Gastroesophageal sphincter (tissue), 4 donors: ENCODE data around the gene MYO18B. TPM values are rescaled to one million over a fixed set of nuclear protein-coding genes. Genes with fewer than 3 reads are reported as not detected.

Experiments used
- ATAC-seq: fragments of 150-250 bp; one replicate; pipeline ENCODE4 v1.9.1; 2016; ENCODE audit warnings: mild to moderate bottlenecking, moderate library complexity
- H3K27ac ChIP-seq, 4 donors: fragments of 200-600 bp; sonication (generic) in 3 of 4; 1 replicate in 3 of 4; 2 replicates in 1 of 4; pipeline ENCODE4 v1.5.1; 2016 to 2019
- H3K27me3 ChIP-seq: fragments of 200-600 bp; sonication (generic); one replicate; pipeline ENCODE4 v1.5.1; 2019
- H3K36me3 ChIP-seq, 2 donors: fragments of 200-600 bp; sonication (generic); one replicate each; pipeline ENCODE4 v1.5.1; 2019; ENCODE audit warnings: control low read depth in 1 of 2
- H3K4me1 ChIP-seq, 3 donors: fragments of 200-600 bp; sonication (generic); 1 replicate in 2 of 3; 2 replicates in 1 of 3; pipeline ENCODE4 v1.5.1; 2016 to 2019; ENCODE audit warnings: control low read depth in 2 of 3
- H3K4me3 ChIP-seq, 2 donors: fragments of 200-600 bp; sonication (generic); one replicate each; pipeline ENCODE4 v1.5.1; 2019; ENCODE audit warnings: mild to moderate bottlenecking in 1 of 2, moderate library complexity in 1 of 2
- H3K9me3 ChIP-seq, 3 donors: fragments of 200-600 bp; sonication (generic); one replicate each; pipeline ENCODE4 v1.5.1; 2017 to 2019; ENCODE audit warnings: control low read depth in 2 of 3
- CTCF ChIP-seq, 4 experiments: fragments of 200-600 bp in 2 of 4; fragments of 450-650 bp in 2 of 4; sonication (generic) in 1 of 4; IDR thresholded peaks; one replicate each; pipeline ENCODE4 v1.5.1; 2017 to 2019; ENCODE audit warnings: antibody characterized with exemption in 4 of 4, mild to moderate bottlenecking in 2 of 4, moderate library complexity in 2 of 4
- EP300 ChIP-seq: sonication (generic); formaldehyde crosslinking; IDR thresholded peaks from one replicate; pipeline ENCODE4 v1.6.1; 2017; ENCODE audit warnings: antibody characterized with exemption, mild to moderate bottlenecking
- POLR2A ChIP-seq, 2 donors: fragments of 450-650 bp; IDR thresholded peaks; one replicate each; pipeline ENCODE4 v1.6.1; 2017; ENCODE audit warnings: antibody characterized with exemption in 2 of 2, mild to moderate bottlenecking in 2 of 2, moderate library complexity in 1 of 2
- POLR2AphosphoS5 ChIP-seq: sonication (generic); formaldehyde crosslinking; IDR thresholded peaks from one replicate; pipeline ENCODE4 v1.6.1; 2017; ENCODE audit warnings: antibody characterized with exemption
- WGBS, 2 donors: methylation state at CpG; one replicate each; pipeline ENCODE4 v1.1.5; 2018; ENCODE audit warnings: low coverage in 1 of 2; 5-methylcytosine and 5-hydroxymethylcytosine counted together
- total RNA-seq, 4 donors: library from RNA; depleted of rRNA; stranded (reverse); fragments of >200 nt; gene quantifications; one replicate each; pipeline ENCODE4 v1.1.0, GENCODE V29; 2016

MYO18B gene
- total RNA-seq, 4 donors from 2014 or later = 0.19 to 6.9 (median 1.4) TPM; not detected in 1

- no peak for ATAC-seq
- no peak overlapping the region for H3K4me3 ChIP-seq
- TF ChIP-seq POLR2AphosphoS5 = no peak
- no peak for TF ChIP-seq EP300
- TF ChIP-seq POLR2A (IDR thresholded peaks at IDR 0.05) = no peak
- TF ChIP-seq CTCF (IDR thresholded peaks at IDR 0.05) = no peak
- peaks cover 63% of the 10 kb centered on the region for H3K27me3 ChIP-seq
- no peaks in the 10 kb centered on the region for H3K36me3 ChIP-seq
- WGBS, 2 donors = 50 to 57% methylated on average over 3 to 8 of the region's 8 CpGs
- no peak overlapping the region for H3K27ac ChIP-seq
- H3K4me1 ChIP-seq = no peaks in the 10 kb centered on the region
- no peaks in the 10 kb centered on the region for H3K9me3 ChIP-seq
Measured at GRCh38 chr22:25990940-25991339, 249.0 kb downstream of the MYO18B start.

GRCh38 chr22:25992331-25992730, 250.3 kb downstream of the MYO18B start:
- H3K4me3 ChIP-seq = no peak overlapping the region
- WGBS, 2 donors = 74 to 82% methylated on average over 3 to 8 of the region's 12 CpGs
- H3K4me1 ChIP-seq = no peaks in the 10 kb centered on the region
- H3K36me3 ChIP-seq = no peaks in the 10 kb centered on the region
- ATAC-seq = no peak
- no peak overlapping the region for H3K27ac ChIP-seq
- H3K9me3 ChIP-seq = no peaks in the 10 kb centered on the region
- peaks cover 56% of the 10 kb centered on the region for H3K27me3 ChIP-seq
- TF ChIP-seq CTCF (IDR thresholded peaks at IDR 0.05) (no peak), EP300 (no peak), POLR2A (IDR thresholded peaks at IDR 0.05) (no peak), POLR2AphosphoS5 (no peak)

- TF ChIP-seq POLR2A (IDR thresholded peaks at IDR 0.05) (no peak), POLR2AphosphoS5 (no peak), CTCF (IDR thresholded peaks at IDR 0.05) (no peak), EP300 (no peak)
- Histone ChIP-seq H3K27me3 (peaks cover 41% of the 10 kb centered on the region), H3K4me1 (no peaks in the 10 kb centered on the region), H3K27ac (no peak overlapping the region), H3K9me3 (no peaks in the 10 kb centered on the region), H3K4me3 (no peak overlapping the region), H3K36me3 (no peaks in the 10 kb centered on the region)
- 47 to 69% methylated on average over 3 to 7 of the region's 7 CpGs for WGBS, 2 donors
- ATAC-seq = no peak
Measured at GRCh38 chr22:25996669-25997068, 254.7 kb downstream of the MYO18B start.

- WGBS, 2 donors = 22 to 58% methylated on average over 6 to 8 of the region's 11 CpGs
- Histone ChIP-seq H3K9me3 (peaks cover 0 to 2% (median 0%) of the 10 kb centered on the region in 3 donors), H3K27me3 (peaks cover 43% of the 10 kb centered on the region), H3K36me3 (no peaks in the 10 kb centered on the region), H3K4me3 (no peak overlapping the region), H3K27ac (no peak overlapping the region), H3K4me1 (no peaks in the 10 kb centered on the region)
- ATAC-seq = no peak
- TF ChIP-seq CTCF (IDR thresholded peaks at IDR 0.05) (no peak), EP300 (no peak)
Measured at GRCh38 chr22:25997886-25998775, 256.1 kb downstream of the MYO18B start.

GRCh38 chr22:26002456-26002855, 260.5 kb downstream of the MYO18B start:
- Histone ChIP-seq H3K9me3 (peaks cover 0 to 18% (median 0%) of the 10 kb centered on the region in 3 donors), H3K27me3 (peaks cover 39% of the 10 kb centered on the region), H3K4me1 (no peaks in the 10 kb centered on the region), H3K4me3 (no peak overlapping the region), H3K27ac (no peak overlapping the region), H3K36me3 (no peaks in the 10 kb centered on the region)
- no peak for TF ChIP-seq CTCF (IDR thresholded peaks at IDR 0.05)
- no peak for TF ChIP-seq EP300
- no peak for TF ChIP-seq POLR2AphosphoS5
- TF ChIP-seq POLR2A (IDR thresholded peaks at IDR 0.05) = no peak
- ATAC-seq = no peak
- 87 to 90% methylated on average over 2 of the region's 2 CpGs for WGBS, 2 donors
